ENCODE results near the gene FBL. TPM values are rescaled to one million over a fixed set of nuclear protein-coding genes. Genes with fewer than 3 reads are reported as not detected.

Gene FBL
- total and polyA plus RNA-seq, 2 of the 8 experiments (the other 6 are each of a cell fraction or from before 2014, with no cell fraction given) = 790 to 1,361 TPM

DNA sequence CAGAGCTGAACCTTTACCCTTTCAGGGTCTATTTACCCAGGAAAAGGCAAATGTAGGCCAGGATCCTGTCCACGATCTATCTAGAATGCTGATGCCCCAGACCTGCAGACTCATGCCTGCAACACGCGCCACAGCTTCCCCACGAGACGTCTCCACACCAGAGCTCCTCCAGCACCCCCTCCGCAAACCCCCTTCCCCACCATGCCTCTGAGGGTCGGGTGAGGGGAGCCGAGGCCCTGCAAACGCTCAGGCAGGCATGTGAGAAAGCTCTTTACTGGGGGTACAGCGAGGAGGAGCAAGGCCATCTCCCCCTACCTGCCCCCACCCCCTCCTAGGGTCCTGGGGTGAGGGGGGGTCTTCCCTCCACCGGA is 21.1 kb downstream of the FBL start:
- H3K27ac ChIP-seq (ENCODE audit: low read depth, low read length) = peak overlapping the region; percentile 54
- ChIA-PET POLR2A (ENCODE audit: partially characterized antibody) (interaction anchor here (0.6 to 3.2 kb wide), 8 partner anchors 8 to 33 kb away, joined by 3 to 19 read pairs (median 4); partner anchors contain the start of genes DYRK1B and FBL), CTCF (ENCODE audit: partially characterized antibody) (interaction anchor here (0.6 to 3.5 kb wide), 5 partner anchors 18 to 279 kb away, joined by 3 to 14 read pairs (median 4); no protein-coding TSS in a partner anchor)
- peak overlapping the region; percentile 72 to 95 (median 89); a peak in 7 of 8 replicates for H3K4me3 ChIP-seq (ENCODE audit: extremely low read depth in 1 of 4, insufficient read depth in 2 of 4, low read depth in 3 of 4, low read length in 4 of 4)
- peak overlapping the region; percentile 83 to 85 for H3K4me2 ChIP-seq (ENCODE audit: insufficient read depth in 1 of 2, low read depth in 2 of 2, low read length in 2 of 2)
- no peak overlapping the region for H4K91ac ChIP-seq (replicated peaks; ENCODE audit: insufficient read length, low read length)
- H2BK20ac ChIP-seq (ENCODE audit: low read length) = no peak overlapping the region
- FAIRE-seq (no peak), DNase-seq (ENCODE audit: low read depth in 1 of 2, low spot score in 2 of 2) (no peak)
- H3K9me3 ChIP-seq (ENCODE audit: insufficient read depth in 2 of 2, low read depth in 1 of 2, low read length in 1 of 2) = no peaks in the 10 kb centered on the region
- H3K18ac ChIP-seq (ENCODE audit: extremely low read depth, low read length) = no peak overlapping the region
- peaks cover 0 to 8% (median 3%) of the 10 kb centered on the region in 4 experiments; a peak in 4 of 7 replicates for H3K4me1 ChIP-seq (replicated peaks in 1 of 4; ENCODE audit: control insufficient read depth in 3 of 4, insufficient read depth in 4 of 4, low read length in 3 of 4)
- no peaks in the 10 kb centered on the region; the same call in 1 of the 2 replicates for H3K79me1 ChIP-seq (ENCODE audit: low read depth, low read length)
- H3K4ac ChIP-seq (replicated peaks; ENCODE audit: insufficient read length, low read depth, low read length) = no peak overlapping the region
- peak overlapping the region; percentile 52; the same call in 1 of the 2 replicates for H2BK12ac ChIP-seq (ENCODE audit: low read depth, low read length)
- no peak overlapping the region for H3K23ac ChIP-seq (ENCODE audit: insufficient read length)
- peak overlapping the region; percentile 66; the same call in 1 of the 2 replicates for H2AFZ ChIP-seq (ENCODE audit: low read length)
- no peak overlapping the region for H3K14ac ChIP-seq (ENCODE audit: insufficient read length)
- no peak overlapping the region for H2AK5ac ChIP-seq (ENCODE audit: low read depth, low read length)
- 87% methylated on average over 10 of the region's 11 CpGs; no CpG with 5 or more reads in 1 of the 2 experiments for WGBS, 2 experiments (ENCODE audit: extremely low coverage in 1 of 2, insufficient coverage in 1 of 2, insufficient read length in 1 of 2, insufficient replicate concordance in 2 of 2, low coverage in 1 of 2, low lambda C conversion rate in 2 of 2, missing lambda C conversion rate in 1 of 2)
- 0 out of 4 replicates have a peak, but pooled peaks cover 0 to 2% of the 10 kb centered on the region in 2 experiments for H3K79me2 ChIP-seq (ENCODE audit: control insufficient read depth in 1 of 2, insufficient read depth in 2 of 2, low read length in 2 of 2)
- no peak overlapping the region for H3K56ac ChIP-seq (replicated peaks; ENCODE audit: insufficient read length, low read depth, low read length)
- H3K9ac ChIP-seq (replicated peaks in 1 of 4; ENCODE audit: extremely low read depth in 1 of 4, low read depth in 3 of 4, low read length in 3 of 4) = peak overlapping the region in 3 of 4 experiments; percentile 64 to 67 (median 67); a peak in 6 of 7 replicates
- peaks cover 10% of the 10 kb centered on the region for H3K23me2 ChIP-seq (ENCODE audit: low read depth, low read length)
- H3K27me3 ChIP-seq (replicated peaks in 1 of 4; ENCODE audit: control insufficient read depth in 3 of 4, extremely low read depth in 1 of 4, insufficient read depth in 3 of 4, low read length in 3 of 4) = no peaks in the 10 kb centered on the region
- H2BK120ac ChIP-seq (replicated peaks; ENCODE audit: low read depth, low read length) = no peak overlapping the region
- H4K20me1 ChIP-seq (replicated peaks in 1 of 2; ENCODE audit: control insufficient read depth in 1 of 2, insufficient read depth in 2 of 2, low read length in 2 of 2) = no peaks in the 10 kb centered on the region
- TF ChIP-seq, protein P1, sequence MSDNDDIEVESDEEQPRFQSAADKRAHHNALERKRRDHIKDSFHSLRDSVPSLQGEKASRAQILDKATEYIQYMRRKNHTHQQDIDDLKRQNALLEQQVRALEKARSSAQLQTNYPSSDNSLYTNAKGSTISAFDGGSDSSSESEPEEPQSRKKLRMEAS (IDR thresholded peaks at IDR 0.05) = no peak
- TF ChIP-seq TAF7 (optimal IDR thresholded peaks at IDR 0.05; ENCODE audit: borderline replicate concordance, low read depth, low read length) (peak; percentile 32), JUND (IDR thresholded peaks at IDR 0.05; ENCODE audit: low read length) (no peak), SRF (IDR thresholded peaks at IDR 0.05; ENCODE audit: low read depth, low read length) (no peak), CREB1 (IDR thresholded peaks at IDR 0.05) (no peak), KDM4A (IDR thresholded peaks at IDR 0.05; ENCODE audit: low read depth, low read length, severe bottlenecking) (no peak), KDM5A (IDR thresholded peaks at IDR 0.05; ENCODE audit: low read length) (no peak)
- peaks cover 8 to 30% (median 16%) of the 10 kb centered on the region in 4 experiments; a peak in 6 of 8 replicates for H3K36me3 ChIP-seq (ENCODE audit: control insufficient read depth in 2 of 4, insufficient read depth in 4 of 4, low read length in 3 of 4)
- 0 out of 2 replicates have a peak overlapping the region, but pooled peaks have one; percentile 54 for H2BK5ac ChIP-seq (ENCODE audit: low read depth, low read length)
- H2BK15ac ChIP-seq (ENCODE audit: low read length) = no peak overlapping the region
- H4K5ac ChIP-seq (ENCODE audit: insufficient read length, low read depth, low read length) = peak overlapping the region; percentile 65
- peak overlapping the region; percentile 66 for H4K8ac ChIP-seq (ENCODE audit: extremely low read depth, insufficient read depth, low read length)
